ENCODE data around the gene KRTAP10-12. TPM values are rescaled to one million over a fixed set of nuclear protein-coding genes. Genes with fewer than 3 reads are reported as not detected.

KRTAP10-12 gene, protein sequence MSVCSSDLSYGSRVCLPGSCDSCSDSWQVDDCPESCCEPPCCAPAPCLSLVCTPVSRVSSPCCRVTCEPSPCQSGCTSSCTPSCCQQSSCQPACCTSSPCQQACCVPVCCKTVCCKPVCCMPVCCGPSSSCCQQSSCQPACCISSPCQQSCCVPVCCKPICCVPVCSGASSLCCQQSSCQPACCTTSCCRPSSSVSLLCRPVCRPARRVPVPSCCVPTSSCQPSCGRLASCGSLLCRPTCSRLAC
- total RNA-seq: not detected in 2 replicates

DNA sequence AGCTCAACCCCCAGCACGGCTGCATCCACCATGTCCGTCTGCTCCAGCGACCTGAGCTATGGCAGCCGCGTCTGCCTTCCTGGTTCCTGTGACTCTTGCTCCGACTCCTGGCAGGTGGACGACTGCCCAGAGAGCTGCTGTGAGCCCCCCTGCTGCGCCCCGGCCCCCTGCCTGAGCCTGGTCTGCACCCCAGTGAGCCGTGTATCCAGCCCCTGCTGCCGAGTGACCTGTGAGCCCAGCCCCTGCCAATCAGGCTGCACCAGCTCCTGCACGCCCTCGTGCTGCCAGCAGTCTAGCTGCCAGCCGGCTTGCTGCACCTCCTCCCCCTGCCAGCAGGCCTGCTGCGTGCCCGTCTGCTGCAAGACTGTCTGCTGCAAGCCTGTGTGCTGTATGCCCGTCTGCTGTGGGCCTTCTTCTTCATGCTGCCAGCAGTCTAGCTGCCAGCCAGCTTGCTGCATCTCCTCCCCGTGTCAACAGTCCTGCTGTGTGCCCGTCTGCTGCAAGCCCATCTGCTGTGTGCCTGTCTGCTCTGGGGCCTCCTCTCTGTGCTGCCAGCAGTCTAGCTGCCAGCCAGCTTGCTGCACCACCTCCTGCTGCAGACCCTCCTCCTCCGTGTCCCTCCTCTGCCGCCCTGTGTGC, at the start of gene KRTAP10-12:
Gene KRTAP10-12, plus strand, starts transcription at position 1 of the 639 bp plus-strand sequence. Its CDS starts 30 bp downstream, at position 31.

DNA sequence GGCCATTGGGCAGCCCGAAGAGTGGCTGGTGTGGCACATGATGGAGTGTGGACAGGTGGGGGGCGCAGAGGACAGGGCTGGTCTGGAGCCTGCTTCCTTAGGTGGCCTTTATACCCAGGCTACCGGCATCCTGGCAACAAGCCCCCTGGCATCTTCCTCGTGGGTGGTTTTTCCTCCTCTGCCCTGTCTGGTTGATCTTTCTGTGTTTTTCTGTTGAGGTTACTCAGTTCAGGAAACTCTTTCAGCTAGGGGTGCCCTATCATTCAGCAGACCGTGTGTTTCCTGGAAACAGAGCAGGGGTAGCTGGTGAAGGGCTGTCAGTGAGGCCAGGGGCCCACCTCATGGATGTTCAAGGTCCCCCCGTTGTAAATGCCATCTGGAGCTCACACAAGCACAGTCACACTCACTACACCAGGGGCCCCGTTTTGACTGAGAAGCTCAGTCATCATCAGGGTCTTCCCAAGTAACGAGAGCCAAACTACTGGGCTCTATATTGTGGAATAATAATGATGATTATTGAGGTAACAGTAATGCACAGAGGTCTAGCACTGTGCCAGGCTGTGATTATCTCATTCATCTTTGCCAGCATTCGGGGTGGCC, 42.3 kb upstream of the KRTAP10-12 start, which contains the start of gene KRTAP12-4:
Gene KRTAP12-4, minus strand, starts transcription at position 84 of the 600 bp plus-strand sequence. Its CDS starts 45 bp downstream, at position 39.

DNA sequence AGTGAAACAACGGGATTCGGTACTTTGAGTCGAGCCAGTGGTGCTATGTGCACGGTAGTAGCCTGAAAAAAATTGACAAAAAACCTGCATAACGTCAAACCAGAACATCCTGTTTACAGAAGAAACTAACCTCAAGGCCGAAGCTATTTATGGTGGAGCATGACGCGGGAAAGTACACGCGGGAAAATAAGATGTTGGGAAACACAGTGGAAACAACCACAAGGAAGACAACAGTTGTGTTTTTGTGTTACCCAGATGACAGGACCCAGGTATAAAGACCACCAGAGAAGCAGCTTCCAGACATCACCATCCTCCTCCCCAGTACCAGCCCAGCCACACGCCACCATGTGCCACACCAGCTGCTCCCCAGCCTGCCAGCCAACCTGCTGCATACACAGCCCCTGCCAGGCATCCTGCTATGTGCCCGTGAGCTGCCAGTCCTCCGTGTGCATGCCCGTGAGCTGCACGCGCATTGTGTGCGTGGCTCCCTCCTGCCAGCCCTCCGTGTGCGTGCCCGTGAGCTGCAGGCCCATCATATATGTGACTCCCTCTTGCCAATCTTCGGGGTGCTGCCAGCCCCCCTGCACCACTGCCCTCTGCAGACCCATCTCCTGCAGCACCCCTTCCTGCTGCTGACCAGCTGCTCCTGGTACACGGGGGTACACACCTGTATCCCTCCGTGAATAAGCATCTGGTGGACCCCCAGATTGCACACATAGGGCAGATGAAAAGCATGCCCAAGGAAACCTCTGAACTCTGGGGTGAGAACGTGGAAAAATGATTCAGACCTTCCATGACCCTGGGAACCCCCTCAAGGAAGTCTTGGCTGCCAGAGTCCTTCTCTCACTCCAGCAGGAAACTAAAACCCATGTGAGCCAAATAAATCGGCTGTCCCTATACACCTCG, 39.1 kb upstream of the KRTAP10-12 start, which contains the start of gene KRTAP12-3:
Gene KRTAP12-3, plus strand, starts transcription at position 298 of the 906 bp plus-strand sequence. Its CDS starts 48 bp downstream, at position 346.

DNA sequence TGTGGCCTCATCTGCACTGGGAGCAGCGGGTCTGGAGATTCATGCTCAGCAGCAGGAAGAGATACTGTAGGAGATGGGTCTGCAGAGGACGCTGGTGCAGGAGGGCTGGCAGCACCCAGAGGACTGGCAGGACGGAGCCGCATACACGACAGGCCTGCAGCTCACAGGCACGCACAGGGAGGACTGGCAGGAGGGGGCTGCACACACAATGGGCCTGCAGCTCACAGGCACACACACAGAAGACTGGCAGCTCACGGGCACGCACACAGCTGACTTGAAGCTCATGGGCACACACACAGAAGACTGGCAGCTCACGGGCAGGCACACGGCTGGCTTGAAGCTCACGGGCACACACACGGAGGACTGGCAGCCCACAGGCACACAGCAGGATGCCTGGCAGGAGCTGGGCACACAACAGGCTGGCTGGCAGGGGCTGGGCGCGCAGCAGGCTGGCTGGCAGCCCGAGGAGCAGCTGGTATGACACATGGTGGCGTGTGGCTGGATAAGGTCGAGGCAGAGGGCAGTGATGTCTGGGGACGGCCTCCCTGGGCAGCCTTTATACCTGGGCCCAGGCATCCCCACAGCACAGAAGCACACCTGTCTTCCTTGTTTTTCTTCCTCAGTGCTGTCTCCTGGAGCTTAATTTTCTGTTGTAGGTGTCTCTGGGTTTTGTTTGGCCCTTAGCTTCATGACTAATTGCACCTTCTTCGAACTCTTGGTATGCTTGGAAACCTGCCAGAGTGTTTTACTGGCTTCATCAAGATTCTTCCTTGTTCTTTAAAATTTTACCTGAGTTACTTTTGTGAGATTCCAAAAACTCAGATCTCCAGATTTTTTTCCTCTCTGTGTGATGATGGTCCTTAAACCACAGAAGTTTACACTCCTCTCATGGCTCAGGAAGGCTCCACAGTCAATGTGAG, 30.3 kb upstream of the KRTAP10-12 start, which contains the start of gene KRTAP12-2:
Gene KRTAP12-2, minus strand, starts transcription at position 527 of the 920 bp plus-strand sequence. Its CDS starts 41 bp downstream, at position 486.

DNA sequence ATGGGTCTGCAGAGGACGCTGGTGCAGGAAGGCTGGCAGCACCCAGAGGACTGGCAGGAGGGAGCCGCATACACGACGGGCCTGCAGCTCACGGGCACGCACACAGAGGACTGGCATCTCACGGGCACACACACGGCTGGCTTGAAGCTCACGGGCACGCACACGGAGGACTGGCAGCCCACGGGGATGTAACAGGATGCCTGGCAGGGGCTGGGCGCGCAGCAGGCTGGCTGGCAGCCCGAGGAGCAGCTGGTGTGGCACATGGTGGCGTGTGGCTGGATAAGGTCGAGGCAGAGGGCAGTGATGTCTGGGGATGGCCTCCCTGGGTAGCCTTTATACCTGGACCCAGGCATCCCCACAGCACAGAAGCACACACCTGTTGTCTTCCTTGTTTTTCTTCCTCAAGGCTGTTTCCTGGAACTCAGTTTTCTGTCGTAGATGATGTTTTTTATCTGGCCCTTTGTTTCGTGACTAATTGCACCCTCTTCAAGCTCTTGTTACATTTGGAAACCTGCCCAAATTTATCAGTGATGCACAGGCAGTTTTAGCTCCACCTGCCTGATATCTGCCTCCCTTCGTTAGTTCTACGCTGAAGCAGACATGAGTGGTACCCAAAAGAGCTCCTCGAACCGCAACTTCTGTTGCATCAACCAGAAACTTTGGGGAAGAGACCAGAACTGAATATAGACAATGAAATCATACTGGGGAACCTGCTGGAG, 15.0 kb upstream of the KRTAP10-12 start, which contains the start of gene KRTAP12-1:
Gene KRTAP12-1, minus strand, starts transcription at position 303 of the 719 bp plus-strand sequence. Its CDS starts 40 bp downstream, at position 263.

DNA sequence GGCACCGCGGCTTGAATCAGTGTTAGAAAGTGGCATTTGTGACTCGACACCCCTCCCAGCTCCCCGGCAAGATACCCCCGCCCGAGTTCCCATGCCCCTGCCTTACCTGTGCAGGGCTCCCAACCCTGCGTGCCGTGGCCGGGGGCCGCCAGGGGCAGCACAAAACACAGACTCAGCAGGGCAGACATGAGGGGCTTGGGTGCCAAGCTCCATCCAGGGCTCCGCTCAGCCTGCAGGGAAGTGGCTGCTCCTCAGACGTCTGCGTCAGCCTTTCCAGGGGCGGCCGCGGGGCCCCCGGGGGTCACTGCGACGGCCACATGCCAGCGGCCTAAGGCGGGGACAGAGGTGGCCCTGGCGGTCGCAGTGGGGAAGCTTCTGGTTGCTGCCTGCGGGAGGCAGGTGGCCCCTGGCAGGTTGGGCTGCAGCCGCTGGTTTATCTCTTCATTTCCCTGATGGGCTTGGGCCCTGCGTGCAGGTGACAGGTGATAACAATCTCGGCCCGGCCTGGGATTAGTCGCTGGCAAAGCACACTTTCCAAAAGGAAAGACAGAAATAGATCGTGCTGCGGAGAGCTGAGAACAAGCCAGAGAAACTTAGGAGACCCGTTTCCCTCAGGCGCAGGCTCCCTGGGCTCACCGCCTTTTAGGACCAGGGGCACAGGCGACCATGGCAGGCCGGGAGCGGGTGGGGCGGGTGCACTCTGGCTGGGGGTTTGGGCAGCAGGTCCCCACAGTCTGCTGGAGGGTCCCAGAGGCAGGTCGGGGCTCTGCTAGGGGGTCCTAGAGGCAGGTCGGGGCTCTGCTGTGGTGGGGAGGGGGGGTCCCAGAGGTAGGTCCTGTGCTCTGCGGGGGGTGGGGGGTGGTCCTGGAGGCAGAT, 14.6 kb downstream of the KRTAP10-12 start, which contains the start of gene TSPEAR:
Gene TSPEAR, minus strand, starts transcription at position 246 of the 876 bp plus-strand sequence. Its CDS starts 58 bp downstream, at position 188.

Other genes with a start within 250 kb of the KRTAP10-12 start
- 1.9 and 3.3 TPM in 2 replicates for gene LRRC3, start 241.7 kb upstream of the KRTAP10-12 start, total RNA-seq
- gene KRTAP10-1, start 157.0 kb upstream of the KRTAP10-12 start, total RNA-seq: not detected in 2 replicates
- gene KRTAP10-2, start 145.7 kb upstream of the KRTAP10-12 start, total RNA-seq: not detected in 2 replicates
- gene KRTAP10-3, start 138.4 kb upstream of the KRTAP10-12 start, total RNA-seq: not detected in 2 replicates
- gene KRTAP10-4, start 123.4 kb upstream of the KRTAP10-12 start, total RNA-seq: not detected in 2 replicates
- gene KRTAP10-5, start 116.6 kb upstream of the KRTAP10-12 start, total RNA-seq: not detected in 2 replicates
- gene KRTAP10-6, start 104.7 kb upstream of the KRTAP10-12 start, total RNA-seq: not detected in 2 replicates
- not detected in 2 replicates for gene KRTAP10-7, start 96.6 kb upstream of the KRTAP10-12 start, total RNA-seq
- gene KRTAP10-8, start 85.1 kb upstream of the KRTAP10-12 start, total RNA-seq: not detected in 2 replicates
- not detected in 2 replicates for gene KRTAP10-9, start 70.1 kb upstream of the KRTAP10-12 start, total RNA-seq
- gene KRTAP10-10, start 59.8 kb upstream of the KRTAP10-12 start, total RNA-seq: not detected in 2 replicates
- not detected in 2 replicates for gene KRTAP10-11, start 50.8 kb upstream of the KRTAP10-12 start, total RNA-seq
- gene KRTAP12-4, start 42.5 kb upstream of the KRTAP10-12 start, total RNA-seq: not detected in 2 replicates
- gene KRTAP12-3, start 39.2 kb upstream of the KRTAP10-12 start, total RNA-seq: not detected in 2 replicates
- gene KRTAP12-2, start 30.2 kb upstream of the KRTAP10-12 start, total RNA-seq: not detected in 2 replicates
- gene KRTAP12-1, start 15.0 kb upstream of the KRTAP10-12 start, total RNA-seq: not detected in 2 replicates
- gene TSPEAR, start 14.4 kb downstream of the KRTAP10-12 start, total RNA-seq: not detected in 2 replicates
- 41.7 and 46.1 TPM in 2 replicates for gene UBE2G2, start 104.6 kb downstream of the KRTAP10-12 start, total RNA-seq
- gene SUMO3, start 120.9 kb downstream of the KRTAP10-12 start, total RNA-seq: 82.6 and 98.3 TPM in 2 replicates
- 99.3 and 152 TPM in 2 replicates for gene PTTG1IP, start 176.5 kb downstream of the KRTAP10-12 start, total RNA-seq
- 1.6 and 3.5 TPM in 2 replicates for gene ITGB2, start 223.7 kb downstream of the KRTAP10-12 start, total RNA-seq
- 29.9 and 39.7 TPM in 2 replicates for gene SLX9, start 242.9 kb downstream of the KRTAP10-12 start, total RNA-seq